SU-DHL-6 (cell line): ENCODE data around the gene PRSS2.
A peak's percentile ranks its signal among the peaks of the same experiment; 100 is the strongest.

ENCODE experiments used
- H2AFZ ChIP-seq: fragments of 200-600 bp; sonication (generic); 2 replicates; pipeline ENCODE4 v1.6.1; 2014; ENCODE audit warnings: low read depth, mild to moderate bottlenecking, moderate library complexity, mixed read lengths, antibody characterized with exemption, low read length; ENCODE audit not compliant: severe bottlenecking
- H3F3A ChIP-seq: fragments of 200-600 bp; shearing (Covaris generic); 2 replicates; pipeline ENCODE4 v1.6.0; 2016; ENCODE audit warnings: antibody characterized with exemption, mild to moderate bottlenecking; ENCODE audit not compliant: insufficient read depth
- H3K27ac ChIP-seq: fragments of 200-600 bp; sonication (generic); 2 replicates; pipeline ENCODE4 v1.5.1; 2016; ENCODE audit warnings: low read depth, mild to moderate bottlenecking, low read length, moderate library complexity, mixed read lengths
- H3K27me3 ChIP-seq: fragments of 200-600 bp; sonication (generic), shearing (Covaris generic); 2 replicates; pipeline ENCODE4 v1.6.0; 2014; ENCODE audit warnings: mild to moderate bottlenecking, low read length
- H3K36me3 ChIP-seq: fragments of 200-600 bp; sonication (generic); 2 replicates; pipeline ENCODE4 v1.6.1; 2014; ENCODE audit warnings: mild to moderate bottlenecking, low read length, mixed read lengths
- H3K4me2 ChIP-seq: fragments of 300-600, 200-600 bp; shearing (Covaris generic), sonication (generic); 2 replicates; pipeline ENCODE4 v1.6.0; 2014; ENCODE audit warnings: low read length, low read depth, mild to moderate bottlenecking; ENCODE audit not compliant: poor library complexity, severe bottlenecking
- H3K4me3 ChIP-seq: fragments of 200-600 bp; sonication (generic); 2 replicates; pipeline ENCODE4 v1.5.1; 2014; ENCODE audit warnings: antibody characterized with exemption, low read length, mild to moderate bottlenecking, mixed read lengths; ENCODE audit not compliant: insufficient read depth, poor library complexity, severe bottlenecking
- H3K79me2 ChIP-seq: fragments of 200-600 bp; sonication (generic); 2 replicates; pipeline ENCODE4 v1.6.1; 2014; ENCODE audit warnings: mild to moderate bottlenecking, low read length, moderate library complexity; ENCODE audit not compliant: insufficient read depth
- H3K9ac ChIP-seq: fragments of 200-600 bp; sonication (generic); 2 replicates; pipeline ENCODE4 v1.7.0; 2014; ENCODE audit warnings: mild to moderate bottlenecking, low read length
- H3K9me2 ChIP-seq: fragments of 200-600 bp; sonication (generic); replicated peaks from 2 replicates; pipeline ENCODE4 v1.6.1; 2014; ENCODE audit warnings: low read length; ENCODE audit not compliant: insufficient read depth
- H3K9me3 ChIP-seq: fragments of 200-600 bp; sonication (generic); 2 replicates; pipeline ENCODE4 v1.6.1; 2014; ENCODE audit warnings: low read length, mixed read lengths; ENCODE audit not compliant: insufficient read depth
- H4K20me1 ChIP-seq: fragments of 200-600 bp; sonication (generic); 2 replicates; pipeline ENCODE4 v1.6.1; 2014; ENCODE audit warnings: low read depth, mild to moderate bottlenecking, antibody characterized with exemption, low read length, moderate library complexity, mixed read lengths
- EZH2phosphoT487 ChIP-seq: fragments of 200-600 bp; sonication (generic), shearing (Covaris generic); conservative IDR thresholded peaks from 2 replicates; pipeline ENCODE4 v1.6.1; 2018; ENCODE audit warnings: mild to moderate bottlenecking, antibody characterized with exemption, low read length, moderate library complexity, mixed read lengths
- TF ChIP-seq, protein P1 (sequence below): fragments of 200-600 bp; sonication (generic); IDR thresholded peaks from one replicate; pipeline ENCODE4 v1.5.1; 2017; ENCODE audit warnings: antibody characterized with exemption, mild to moderate bottlenecking, low read length, moderate library complexity; ENCODE audit not compliant: insufficient read depth, poor library complexity, severe bottlenecking

The PRSS2 gene

DNA sequence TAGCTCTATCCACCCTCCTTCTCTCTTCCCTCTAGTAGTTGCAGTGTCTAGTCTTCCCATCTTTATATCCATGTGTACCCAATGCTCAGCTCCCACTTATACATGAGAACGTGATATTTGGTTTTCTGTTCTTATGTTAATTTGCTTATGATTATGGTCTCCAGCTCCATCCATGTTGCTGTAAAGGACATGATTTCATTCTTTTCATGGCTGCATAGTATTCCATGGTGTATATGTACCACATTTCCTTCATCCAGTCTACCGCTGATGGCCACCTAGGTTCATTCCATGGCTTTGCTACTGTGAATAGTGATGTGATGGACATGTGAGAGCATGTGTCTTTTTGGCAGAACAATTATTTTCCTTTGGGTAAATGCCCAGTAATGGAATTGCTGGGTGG lies 6.5 kb downstream of the PRSS2 start:
- no peaks in the 10 kb centered on the region for H3K27me3 ChIP-seq
- H2AFZ ChIP-seq, result no peak overlapping the region
- no peak overlapping the region for H3K4me2 ChIP-seq
- no peaks in the 10 kb centered on the region for H3K36me3 ChIP-seq
- H3K4me3 ChIP-seq, result no peak overlapping the region
- H3K9ac ChIP-seq, result no peak overlapping the region
- H3K9me3 ChIP-seq, result no peaks in the 10 kb centered on the region
- TF ChIP-seq EZH2phosphoT487, result no peak
- TF ChIP-seq, protein P1, sequence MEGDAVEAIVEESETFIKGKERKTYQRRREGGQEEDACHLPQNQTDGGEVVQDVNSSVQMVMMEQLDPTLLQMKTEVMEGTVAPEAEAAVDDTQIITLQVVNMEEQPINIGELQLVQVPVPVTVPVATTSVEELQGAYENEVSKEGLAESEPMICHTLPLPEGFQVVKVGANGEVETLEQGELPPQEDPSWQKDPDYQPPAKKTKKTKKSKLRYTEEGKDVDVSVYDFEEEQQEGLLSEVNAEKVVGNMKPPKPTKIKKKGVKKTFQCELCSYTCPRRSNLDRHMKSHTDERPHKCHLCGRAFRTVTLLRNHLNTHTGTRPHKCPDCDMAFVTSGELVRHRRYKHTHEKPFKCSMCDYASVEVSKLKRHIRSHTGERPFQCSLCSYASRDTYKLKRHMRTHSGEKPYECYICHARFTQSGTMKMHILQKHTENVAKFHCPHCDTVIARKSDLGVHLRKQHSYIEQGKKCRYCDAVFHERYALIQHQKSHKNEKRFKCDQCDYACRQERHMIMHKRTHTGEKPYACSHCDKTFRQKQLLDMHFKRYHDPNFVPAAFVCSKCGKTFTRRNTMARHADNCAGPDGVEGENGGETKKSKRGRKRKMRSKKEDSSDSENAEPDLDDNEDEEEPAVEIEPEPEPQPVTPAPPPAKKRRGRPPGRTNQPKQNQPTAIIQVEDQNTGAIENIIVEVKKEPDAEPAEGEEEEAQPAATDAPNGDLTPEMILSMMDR, result no peak
- no peak overlapping the region for H3K27ac ChIP-seq
- H3F3A ChIP-seq, result no peaks in the 10 kb centered on the region
- no peaks in the 10 kb centered on the region for H3K9me2 ChIP-seq
- H4K20me1 ChIP-seq, result no peaks in the 10 kb centered on the region
- H3K79me2 ChIP-seq, result no peaks in the 10 kb centered on the region

DNA sequence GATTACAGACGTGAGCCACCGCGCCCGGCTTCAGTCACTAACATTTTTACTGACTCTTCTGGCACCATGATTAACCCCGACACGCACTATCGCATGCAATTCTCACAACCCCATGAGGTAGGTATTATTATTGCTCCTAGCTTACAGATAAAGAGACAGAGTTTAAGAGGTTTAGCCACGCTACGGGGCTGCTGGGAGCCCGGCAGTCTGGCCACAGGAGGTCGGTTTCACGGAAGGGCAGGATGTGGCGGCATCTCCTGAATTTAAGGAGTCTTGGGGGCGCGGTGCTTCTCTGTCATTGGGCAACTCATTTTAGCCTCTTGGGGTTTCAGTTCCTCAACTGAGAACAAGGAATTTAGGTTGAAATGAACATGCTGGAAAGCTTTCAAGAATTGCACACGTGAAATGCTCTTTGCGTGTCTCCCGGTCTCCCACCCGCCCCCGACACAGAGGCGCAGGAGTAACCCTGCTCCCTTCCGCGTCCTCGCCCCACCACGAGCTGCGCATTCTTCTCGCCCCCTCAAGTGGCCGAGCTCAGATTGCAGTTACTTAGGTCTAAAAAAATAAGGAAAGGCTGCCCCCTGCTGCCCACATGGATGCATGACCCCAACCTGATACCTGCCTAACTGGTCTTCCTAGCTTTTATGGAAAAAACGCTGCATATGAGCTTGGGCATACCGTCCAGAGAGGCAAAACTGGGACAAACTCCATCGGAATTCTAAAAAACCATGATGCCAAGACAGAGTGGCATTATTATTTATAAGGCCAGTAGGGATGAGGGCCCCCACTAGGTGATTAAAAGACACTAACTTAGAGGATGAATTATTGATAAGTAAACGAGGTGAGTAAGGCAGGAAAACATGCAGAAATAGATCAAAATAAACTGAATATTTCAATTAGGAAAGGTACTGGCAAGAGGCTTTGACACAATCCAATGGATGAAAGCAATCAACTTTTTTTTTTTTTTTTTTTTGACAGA lies 12.4 kb downstream of the PRSS2 start:
- peak overlapping the region; percentile 95 for H2AFZ ChIP-seq
- no peaks in the 10 kb centered on the region for H3K36me3 ChIP-seq
- H3K9me2 ChIP-seq, result no peaks in the 10 kb centered on the region
- no peaks in the 10 kb centered on the region for H4K20me1 ChIP-seq
- no peaks in the 10 kb centered on the region for H3K27me3 ChIP-seq
- no peaks in the 10 kb centered on the region for H3F3A ChIP-seq
- no peaks in the 10 kb centered on the region for H3K9me3 ChIP-seq
- no peaks in the 10 kb centered on the region for H3K79me2 ChIP-seq
- H3K27ac ChIP-seq, result no peak overlapping the region
- peak overlapping the region; percentile 42 for H3K4me3 ChIP-seq
- peak overlapping the region; percentile 70 for H3K4me2 ChIP-seq
- H3K9ac ChIP-seq, result peak overlapping the region; percentile 30
- TF ChIP-seq EZH2phosphoT487, result no peak
- TF ChIP-seq, protein P1, result peak; percentile 90

DNA sequence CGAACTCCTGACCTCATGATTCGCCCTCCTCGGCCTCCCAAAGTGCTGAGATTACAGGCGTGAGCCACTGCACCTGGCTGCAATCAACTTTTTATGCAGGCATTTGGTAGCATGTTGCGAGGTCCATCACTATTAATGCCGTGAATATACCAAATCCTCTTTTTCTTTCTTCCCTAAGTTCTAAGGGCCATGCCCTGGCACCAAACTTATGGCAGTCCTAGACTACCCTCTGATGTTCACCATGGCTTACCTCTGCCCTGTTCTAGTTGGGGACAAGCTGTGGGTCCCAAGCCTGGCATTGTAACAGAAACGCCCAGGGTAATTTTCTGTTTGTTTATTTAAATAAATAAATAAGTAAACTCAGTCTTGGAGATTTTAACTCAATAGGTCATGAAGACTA lies 13.3 kb downstream of the PRSS2 start:
- no peak overlapping the region for H2AFZ ChIP-seq
- TF ChIP-seq, protein P1, result no peak
- TF ChIP-seq EZH2phosphoT487, result no peak
- H3K9ac ChIP-seq, result peak overlapping the region; percentile 15; the same call in 1 of the 2 replicates
- peak overlapping the region; percentile 41 for H3K4me2 ChIP-seq
- no peaks in the 10 kb centered on the region for H3K36me3 ChIP-seq
- no peaks in the 10 kb centered on the region for H3F3A ChIP-seq
- no peaks in the 10 kb centered on the region for H3K27me3 ChIP-seq
- peak overlapping the region; percentile 62 for H3K27ac ChIP-seq
- H4K20me1 ChIP-seq, result no peaks in the 10 kb centered on the region
- no peaks in the 10 kb centered on the region for H3K9me2 ChIP-seq
- H3K9me3 ChIP-seq, result no peaks in the 10 kb centered on the region
- H3K79me2 ChIP-seq, result no peaks in the 10 kb centered on the region
- H3K4me3 ChIP-seq, result no peak overlapping the region
